Karpas-422 (cell line): ENCODE data around the gene COPS9. TPM values are rescaled to one million over a fixed set of nuclear protein-coding genes. Genes with fewer than 3 reads are reported as not detected.

Experiments
- DNase-seq: peaks from one replicate; pipeline ENCODE4 v3.0.0-alpha.2; 2015
- H2AFZ ChIP-seq: fragments of 200-600 bp; sonication (generic); 2 replicates; pipeline ENCODE4 v1.6.1; 2014; ENCODE audit warnings: antibody characterized with exemption, low read length, mixed read lengths
- H3K27ac ChIP-seq: fragments of 200-600 bp; sonication (generic); 2 replicates; pipeline ENCODE4 v1.5.1; 2014; ENCODE audit warnings: mild to moderate bottlenecking, low read length, moderate library complexity
- H3K27me3 ChIP-seq: fragments of 200-600 bp; sonication (generic); 2 replicates; pipeline ENCODE4 v1.6.1; 2014; ENCODE audit warnings: low read length, mixed read lengths
- H3K36me3 ChIP-seq: fragments of 200-600 bp; sonication (generic); 2 replicates; pipeline ENCODE4 v1.6.1; 2014; ENCODE audit warnings: low read length, mixed read lengths; ENCODE audit not compliant: insufficient read depth
- H3K4me1 ChIP-seq: fragments of 200-600 bp; sonication (generic); 2 replicates; pipeline ENCODE4 v1.6.1; 2014; ENCODE audit warnings: mild to moderate bottlenecking, low read length, mixed read lengths
- H3K4me2 ChIP-seq: fragments of 200-600 bp; sonication (generic); 2 replicates; pipeline ENCODE4 v1.6.1; 2014; ENCODE audit warnings: low read length, low read depth, mild to moderate bottlenecking; ENCODE audit not compliant: poor library complexity, severe bottlenecking
- H3K4me3 ChIP-seq: fragments of 200-600 bp; sonication (generic); 2 replicates; pipeline ENCODE4 v1.5.1; 2014; ENCODE audit warnings: mild to moderate bottlenecking, antibody characterized with exemption, low read length, mixed read lengths
- H3K79me2 ChIP-seq: fragments of 200-600 bp; sonication (generic); 2 replicates; pipeline ENCODE4 v1.6.1; 2014; ENCODE audit warnings: mild to moderate bottlenecking, low read length, mixed read lengths
- H3K9ac ChIP-seq: fragments of 200-600 bp; sonication (generic); 2 replicates; pipeline ENCODE4 v1.6.0; 2014; ENCODE audit warnings: low read length
- H3K9me2 ChIP-seq: fragments of 200-600 bp; sonication (generic), shearing (Covaris generic); replicated peaks from 2 replicates; pipeline ENCODE4 v1.6.0; 2014; ENCODE audit warnings: mild to moderate bottlenecking, low read length, moderate library complexity; ENCODE audit not compliant: insufficient read depth
- H3K9me3 ChIP-seq: fragments of 300-700, 200-600 bp; sonication (generic); 2 replicates; pipeline ENCODE4 v1.6.1; 2014; ENCODE audit warnings: low read length, mixed read lengths
- H4K20me1 ChIP-seq: fragments of 200-600 bp; sonication (generic); 2 replicates; pipeline ENCODE4 v1.6.1; 2014; ENCODE audit warnings: mild to moderate bottlenecking, antibody characterized with exemption, low read length, low read depth; ENCODE audit not compliant: insufficient read depth
- total RNA-seq: library from RNA; depleted of rRNA; stranded (reverse); fragments of >200 nt; shearing (Covaris generic); gene quantifications from 2 replicates; pipeline ENCODE4 v1.2.3, GENCODE V29; 2014; ENCODE audit warnings: low replicate concordance

COPS9 gene
- total RNA-seq, 1 experiment from 2014 or later, result 214 TPM

GRCh38 chr2:240163844-240164574, 27.9 kb upstream of the COPS9 start:
- no peaks in the 10 kb centered on the region for H4K20me1 ChIP-seq
- H3K27me3 ChIP-seq, result no peaks in the 10 kb centered on the region

GRCh38 chr2:240162939-240163714, 27.0 kb upstream of the COPS9 start:
- H3K4me2 ChIP-seq, result no peak overlapping the region
- H3K79me2 ChIP-seq, result no peaks in the 10 kb centered on the region
- H3K4me1 ChIP-seq, result no peaks in the 10 kb centered on the region
- no peaks in the 10 kb centered on the region for H4K20me1 ChIP-seq
- H3K9ac ChIP-seq, result no peak overlapping the region
- H3K27ac ChIP-seq, result no peak overlapping the region
- H3K9me2 ChIP-seq, result no peaks in the 10 kb centered on the region
- DNase-seq, result no peak
- no peak overlapping the region for H2AFZ ChIP-seq
- no peaks in the 10 kb centered on the region for H3K27me3 ChIP-seq
- no peaks in the 10 kb centered on the region for H3K36me3 ChIP-seq
- no peaks in the 10 kb centered on the region for H3K9me3 ChIP-seq
- no peak overlapping the region for H3K4me3 ChIP-seq

More at GRCh38 chr2:240163844-240164574, 27.9 kb upstream of the COPS9 start:
- no peak for DNase-seq
- Histone ChIP-seq H3K79me2 (no peaks in the 10 kb centered on the region), H3K4me2 (no peak overlapping the region), H3K27ac (no peak overlapping the region), H3K9me3 (no peaks in the 10 kb centered on the region), H3K9me2 (no peaks in the 10 kb centered on the region), H2AFZ (no peak overlapping the region), H3K36me3 (no peaks in the 10 kb centered on the region), H3K4me1 (no peaks in the 10 kb centered on the region), H3K4me3 (no peak overlapping the region), H3K9ac (no peak overlapping the region)

GRCh38 chr2:240162531-240162930, 26.4 kb upstream of the COPS9 start:
- no peaks in the 10 kb centered on the region for H3K9me2 ChIP-seq
- H2AFZ ChIP-seq, result no peak overlapping the region
- no peak overlapping the region for H3K4me3 ChIP-seq
- H3K9me3 ChIP-seq, result no peaks in the 10 kb centered on the region
- H3K27me3 ChIP-seq, result no peaks in the 10 kb centered on the region
- H4K20me1 ChIP-seq, result no peaks in the 10 kb centered on the region
- no peaks in the 10 kb centered on the region for H3K36me3 ChIP-seq
- DNase-seq, result no peak
- no peaks in the 10 kb centered on the region for H3K4me1 ChIP-seq
- H3K4me2 ChIP-seq, result no peak overlapping the region
- no peak overlapping the region for H3K27ac ChIP-seq
- H3K79me2 ChIP-seq, result no peaks in the 10 kb centered on the region
- H3K9ac ChIP-seq, result no peak overlapping the region

GRCh38 chr2:240162032-240162431, 25.9 kb upstream of the COPS9 start:
- no peaks in the 10 kb centered on the region for H3K79me2 ChIP-seq
- no peaks in the 10 kb centered on the region for H3K4me1 ChIP-seq
- no peaks in the 10 kb centered on the region for H3K9me3 ChIP-seq
- no peak overlapping the region for H2AFZ ChIP-seq
- no peak overlapping the region for H3K4me2 ChIP-seq
- no peaks in the 10 kb centered on the region for H3K36me3 ChIP-seq
- H3K27me3 ChIP-seq, result no peaks in the 10 kb centered on the region
- no peaks in the 10 kb centered on the region for H4K20me1 ChIP-seq
- no peaks in the 10 kb centered on the region for H3K9me2 ChIP-seq
- no peak overlapping the region for H3K4me3 ChIP-seq
- DNase-seq, result no peak
- H3K27ac ChIP-seq, result no peak overlapping the region
- H3K9ac ChIP-seq, result no peak overlapping the region

GRCh38 chr2:240161087-240161750, 25.1 kb upstream of the COPS9 start:
- H3K9ac ChIP-seq, result no peak overlapping the region
- no peak overlapping the region for H2AFZ ChIP-seq
- no peaks in the 10 kb centered on the region for H4K20me1 ChIP-seq
- DNase-seq, result no peak
- H3K4me1 ChIP-seq, result no peaks in the 10 kb centered on the region
- H3K27ac ChIP-seq, result no peak overlapping the region
- no peaks in the 10 kb centered on the region for H3K36me3 ChIP-seq
- no peaks in the 10 kb centered on the region for H3K79me2 ChIP-seq
- no peak overlapping the region for H3K4me2 ChIP-seq
- no peak overlapping the region for H3K4me3 ChIP-seq
- no peaks in the 10 kb centered on the region for H3K27me3 ChIP-seq
- H3K9me3 ChIP-seq, result no peaks in the 10 kb centered on the region
- H3K9me2 ChIP-seq, result no peaks in the 10 kb centered on the region

- H3K27me3 ChIP-seq, result no peaks in the 10 kb centered on the region
- H3K27ac ChIP-seq, result no peak overlapping the region
- H3K9me2 ChIP-seq, result no peaks in the 10 kb centered on the region
- H3K4me1 ChIP-seq, result no peaks in the 10 kb centered on the region
- H3K4me2 ChIP-seq, result no peak overlapping the region
- H3K79me2 ChIP-seq, result no peaks in the 10 kb centered on the region
- H4K20me1 ChIP-seq, result no peaks in the 10 kb centered on the region
- H3K9ac ChIP-seq, result no peak overlapping the region
- H3K36me3 ChIP-seq, result no peaks in the 10 kb centered on the region
- DNase-seq, result no peak
- no peaks in the 10 kb centered on the region for H3K9me3 ChIP-seq
- H2AFZ ChIP-seq, result no peak overlapping the region
- H3K4me3 ChIP-seq, result no peak overlapping the region
These were observed 24.4 kb upstream of the COPS9 start for GRCh38 chr2:240160291-240161086.

GRCh38 chr2:240159251-240159839, 23.2 kb upstream of the COPS9 start:
- Histone ChIP-seq H4K20me1 (no peaks in the 10 kb centered on the region), H3K4me1 (no peaks in the 10 kb centered on the region), H3K4me2 (no peak overlapping the region), H3K27ac (no peak overlapping the region), H3K79me2 (no peaks in the 10 kb centered on the region), H3K9me3 (no peaks in the 10 kb centered on the region), H3K36me3 (no peaks in the 10 kb centered on the region), H2AFZ (no peak overlapping the region), H3K9me2 (no peaks in the 10 kb centered on the region), H3K9ac (no peak overlapping the region), H3K4me3 (no peak overlapping the region), H3K27me3 (no peaks in the 10 kb centered on the region)
- no peak for DNase-seq
